NCI-H748 treated with DMSO at 0.1 percent for 48 hours (cell line): ENCODE results near the gene FNDC11.
"Not testable (repeated sequence)": the region's sequence is repeated elsewhere in the genome, so short reads cannot be mapped to it uniquely, and the experiment has no call there.

Source experiments
- DNase-seq: peaks from one replicate; lab custom pipeline; 2025; lab: John Stamatoyannopoulos, UW

FNDC11 gene

DNA sequence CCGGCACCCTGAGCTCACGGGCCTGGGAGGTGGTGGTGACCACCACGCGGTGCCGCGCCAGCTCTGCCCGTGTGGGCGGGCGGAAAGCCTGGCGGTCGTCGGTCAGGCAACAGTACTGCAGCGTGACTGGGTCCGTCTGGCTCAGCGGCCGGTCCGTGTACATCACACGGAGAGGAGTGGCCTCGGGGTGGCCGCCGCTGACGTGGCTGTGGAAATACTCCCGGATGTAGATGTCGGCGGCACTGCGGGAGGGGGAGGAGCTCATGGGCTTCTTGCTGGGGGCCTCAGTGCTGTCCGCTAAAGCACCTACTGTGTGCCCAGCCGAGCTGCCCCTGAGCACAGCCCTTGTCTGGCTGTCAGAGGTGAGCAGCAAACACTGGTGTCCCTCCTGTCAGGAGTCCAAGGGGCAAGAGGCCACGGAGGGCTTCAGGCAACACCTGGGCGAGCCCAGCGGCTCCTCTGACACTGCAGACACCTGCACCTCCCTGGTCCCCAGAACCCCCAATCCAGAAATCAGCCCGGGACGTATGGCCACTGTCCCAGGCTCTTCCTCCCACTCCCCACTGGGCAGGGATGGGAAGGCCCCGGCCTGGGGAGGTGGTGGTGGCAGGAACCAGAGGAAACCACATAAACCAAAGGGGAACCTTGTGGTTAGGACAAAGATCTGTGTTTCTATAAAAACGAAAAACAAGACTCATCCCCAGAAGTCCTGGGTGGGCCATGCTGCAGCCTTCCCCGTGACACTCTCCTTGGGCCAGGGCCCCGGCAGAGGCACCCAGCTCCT is 13.6 kb downstream of the FNDC11 start:
- DNase-seq = no peak

DNA sequence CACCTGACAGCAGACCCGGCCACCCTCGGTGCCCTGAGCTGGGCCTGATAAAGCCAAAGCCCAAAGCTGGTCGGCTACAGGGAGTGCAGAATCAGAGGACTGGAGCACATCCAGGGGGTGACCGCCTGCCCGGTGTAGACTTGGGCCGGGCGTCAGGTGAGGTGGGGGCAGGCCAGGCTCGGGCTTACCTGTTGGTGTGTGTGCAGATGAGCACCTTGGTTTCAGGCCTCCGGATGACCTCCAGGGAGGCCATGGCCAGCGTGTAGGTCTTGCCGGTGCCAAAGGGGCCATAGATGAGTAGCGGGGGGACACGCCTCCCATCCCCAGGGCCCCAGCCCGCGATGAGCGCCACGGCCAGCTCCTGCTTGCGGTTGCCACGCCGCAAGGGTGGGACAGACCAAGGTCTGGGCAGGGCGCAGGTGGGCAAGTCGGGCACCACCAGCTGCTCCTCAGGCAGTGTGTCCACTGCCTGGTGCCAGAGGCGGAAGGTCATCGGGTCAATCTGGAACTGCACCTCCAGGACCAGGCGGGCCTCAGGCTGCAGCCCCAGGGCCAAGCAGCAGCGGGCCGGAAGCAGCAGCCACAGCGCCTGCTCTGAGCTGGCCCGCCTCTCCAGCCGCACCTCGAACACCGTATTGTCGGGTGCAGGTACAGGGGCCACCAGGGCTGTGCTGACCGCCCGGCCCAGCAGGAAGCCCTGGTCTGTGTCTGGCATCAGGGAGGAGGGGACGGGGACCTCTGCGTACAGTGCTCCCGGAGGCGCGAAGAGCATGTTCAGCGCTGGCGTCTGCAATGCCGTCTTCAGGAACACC is 14.4 kb downstream of the FNDC11 start:
- no peak for DNase-seq

DNA sequence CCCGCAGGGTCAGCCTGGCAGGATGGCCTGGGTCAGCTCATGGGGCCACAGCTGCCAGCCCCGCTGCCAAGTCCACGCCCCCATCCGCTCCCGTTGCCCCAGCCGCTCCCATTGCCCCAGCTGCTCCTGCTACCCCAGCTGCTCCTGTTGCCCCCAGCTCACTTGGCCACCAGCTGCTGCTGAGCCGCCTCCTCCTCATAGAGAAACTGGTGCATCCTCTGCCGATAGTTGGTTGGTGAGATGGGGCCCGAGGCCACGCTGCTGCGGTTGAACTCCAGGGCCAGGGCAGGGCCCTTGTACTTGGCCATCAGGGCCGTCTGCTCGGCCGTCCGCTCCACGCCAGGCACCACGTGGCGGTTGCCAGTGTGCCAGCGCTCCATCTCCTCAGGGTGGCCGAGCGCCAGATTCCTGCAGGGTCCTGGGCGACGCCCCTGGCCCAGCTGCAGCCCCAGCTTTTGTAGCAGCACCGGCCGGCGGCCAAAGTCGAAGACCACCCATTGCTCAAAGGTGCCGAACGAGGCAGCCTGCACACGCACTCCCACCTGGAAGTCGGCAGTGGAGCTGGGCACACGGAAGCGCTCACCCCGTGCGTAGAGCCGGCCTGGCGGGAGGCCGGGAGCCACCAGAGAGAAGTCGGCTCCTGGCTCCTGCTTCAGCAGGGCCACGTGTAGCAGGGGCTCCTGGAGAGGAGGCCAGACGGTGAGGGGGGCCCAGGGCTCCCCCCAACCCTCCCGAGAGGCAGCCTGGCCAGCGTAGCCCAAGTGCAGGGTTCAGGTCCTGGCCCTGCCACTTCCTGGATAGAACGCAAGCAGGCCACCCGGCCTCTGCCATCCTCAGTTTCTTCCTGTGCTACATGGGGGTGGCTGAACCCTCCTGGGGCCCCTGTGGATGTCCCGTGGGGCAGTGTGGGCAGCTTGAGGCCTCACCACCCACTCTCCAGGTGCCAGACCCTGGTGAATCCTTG is 15.3 kb downstream of the FNDC11 start:
- no peak for DNase-seq

DNA sequence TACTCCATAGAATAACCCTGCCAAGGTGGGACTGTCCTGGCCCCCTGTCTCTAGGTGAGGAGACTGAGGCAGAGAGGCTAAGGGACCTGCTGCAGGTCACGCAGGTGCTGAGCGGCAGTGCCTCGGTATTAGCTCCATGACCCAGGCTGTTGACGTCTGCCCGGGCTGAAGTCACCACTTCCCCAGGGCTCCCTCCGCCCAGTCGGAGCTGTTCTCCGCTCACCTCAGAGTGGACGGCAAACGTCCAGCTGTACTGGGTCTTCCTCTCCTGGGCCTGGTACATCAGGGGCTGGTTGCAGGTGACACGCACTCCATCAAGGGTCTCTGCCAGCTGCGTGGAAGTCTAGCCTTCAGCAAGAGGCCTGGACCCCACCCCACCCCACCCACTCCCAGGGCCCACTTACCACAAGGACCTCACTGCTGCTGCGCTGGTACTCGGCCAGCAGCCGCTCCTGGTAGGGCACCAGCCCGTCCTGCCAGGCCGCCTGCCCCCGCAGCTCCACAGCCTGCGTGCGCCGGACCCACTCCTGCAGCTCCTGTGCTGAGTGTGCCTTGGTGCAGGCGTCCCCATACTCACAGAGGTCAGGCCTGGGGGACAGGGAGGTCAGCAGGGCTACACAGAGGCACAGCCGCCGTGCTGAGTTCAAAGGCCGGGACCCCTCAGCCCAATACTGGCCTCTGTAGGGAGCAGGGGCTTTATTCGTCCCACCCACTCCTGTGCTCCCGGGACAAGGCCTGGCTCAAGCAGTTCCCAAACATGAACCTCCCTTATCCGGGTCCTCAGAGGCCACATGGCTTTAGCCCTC is 16.5 kb downstream of the FNDC11 start:
- no peak for DNase-seq

DNA sequence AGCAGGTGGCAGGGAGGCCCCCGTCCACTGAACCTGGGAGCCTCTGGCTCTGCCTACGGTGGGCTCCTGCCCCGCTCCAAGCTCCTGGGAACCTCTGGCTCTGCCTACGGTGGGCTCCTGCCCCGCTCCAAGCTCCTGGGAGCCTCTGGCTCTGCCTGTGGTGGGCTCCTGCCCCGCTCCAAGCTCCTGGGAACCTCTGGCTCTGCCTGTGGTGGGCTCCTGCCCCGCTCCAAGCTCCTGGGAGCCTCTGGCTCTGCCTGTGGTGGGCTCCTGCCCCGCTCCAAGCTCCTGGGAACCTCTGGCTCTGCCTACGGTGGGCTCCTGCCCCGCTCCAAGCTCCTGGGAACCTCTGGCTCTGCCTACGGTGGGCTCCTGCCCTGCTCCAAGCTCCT is 17.1 kb downstream of the FNDC11 start:
- DNase-seq = not testable (repeated sequence)

DNA sequence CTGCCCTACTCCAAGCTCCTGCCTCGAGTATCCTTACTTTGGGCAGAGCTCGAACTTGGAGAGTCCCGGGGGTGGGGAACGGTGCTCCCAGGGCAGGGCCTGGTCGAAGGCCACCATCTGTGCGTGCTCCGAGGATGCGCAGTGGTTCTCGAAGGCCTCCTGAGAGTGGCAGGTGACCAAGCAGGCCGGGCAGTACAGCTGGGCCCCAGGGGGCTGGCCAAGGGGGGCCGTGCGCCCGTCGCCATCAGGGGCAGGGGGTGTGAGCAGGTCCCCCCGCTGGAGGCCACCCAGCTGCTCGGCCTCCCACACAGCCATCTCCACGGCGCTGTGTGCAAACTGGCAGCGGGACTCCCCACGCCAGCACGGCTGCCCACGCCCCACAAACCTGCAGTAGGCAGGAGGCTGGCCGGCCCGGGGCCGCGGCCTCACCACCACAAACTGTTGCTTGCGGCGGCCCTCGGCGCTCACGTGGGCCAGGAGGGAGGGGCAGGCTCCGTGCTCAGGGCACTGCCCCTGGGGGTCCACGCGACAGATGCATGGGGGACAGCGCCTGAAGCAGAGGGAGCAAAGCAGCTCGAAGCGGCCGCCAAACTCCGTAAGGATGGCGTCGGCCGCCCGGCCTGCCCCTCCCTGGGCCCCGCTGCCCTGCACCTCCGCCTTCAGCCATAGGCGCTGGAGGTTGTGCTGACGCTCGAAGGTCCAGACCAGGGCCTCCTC is 18.3 kb downstream of the FNDC11 start:
- no peak for DNase-seq

DNA sequence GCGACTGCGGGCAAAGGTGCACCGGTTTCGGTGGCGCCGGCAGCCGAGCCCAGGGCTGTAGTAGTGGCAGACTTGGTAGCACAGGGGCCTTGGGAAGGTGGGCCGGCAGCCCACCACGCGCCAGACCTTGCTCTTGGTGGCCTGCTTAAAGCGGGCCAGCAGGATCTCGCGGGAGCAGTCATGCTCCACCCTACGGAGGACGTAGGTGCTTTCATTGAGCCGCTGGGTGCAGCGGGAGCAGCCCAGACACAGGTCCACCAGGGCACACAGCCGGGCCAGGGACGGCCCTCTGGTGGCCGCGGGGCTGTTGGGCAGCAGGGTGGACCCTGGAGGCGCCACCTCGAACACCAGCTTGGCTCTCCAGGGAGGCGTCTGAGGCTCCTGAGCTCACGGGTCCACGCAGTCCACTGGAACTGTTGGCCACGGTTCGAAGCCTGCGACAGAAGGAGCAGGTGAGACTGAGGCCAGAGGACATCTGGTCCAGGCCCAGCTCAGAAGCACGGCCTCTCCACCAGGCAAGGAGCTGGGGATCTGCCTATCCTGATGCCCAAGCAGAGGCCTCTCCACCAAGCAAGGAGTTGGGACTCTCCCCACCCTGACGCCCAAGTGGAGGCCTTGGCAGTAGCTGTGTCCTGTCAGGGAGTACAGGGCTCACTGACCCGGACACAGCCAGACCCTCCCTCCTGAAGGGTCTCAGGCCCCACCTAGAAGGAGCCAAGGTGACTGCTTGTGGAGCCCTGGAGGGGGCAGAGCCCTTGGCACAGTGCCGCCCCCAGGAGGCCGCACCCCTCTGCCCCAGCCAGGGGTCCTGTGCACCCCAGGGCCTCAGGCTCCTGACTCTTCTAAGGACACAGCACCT is 19.1 kb downstream of the FNDC11 start:
- DNase-seq = no peak

DNA sequence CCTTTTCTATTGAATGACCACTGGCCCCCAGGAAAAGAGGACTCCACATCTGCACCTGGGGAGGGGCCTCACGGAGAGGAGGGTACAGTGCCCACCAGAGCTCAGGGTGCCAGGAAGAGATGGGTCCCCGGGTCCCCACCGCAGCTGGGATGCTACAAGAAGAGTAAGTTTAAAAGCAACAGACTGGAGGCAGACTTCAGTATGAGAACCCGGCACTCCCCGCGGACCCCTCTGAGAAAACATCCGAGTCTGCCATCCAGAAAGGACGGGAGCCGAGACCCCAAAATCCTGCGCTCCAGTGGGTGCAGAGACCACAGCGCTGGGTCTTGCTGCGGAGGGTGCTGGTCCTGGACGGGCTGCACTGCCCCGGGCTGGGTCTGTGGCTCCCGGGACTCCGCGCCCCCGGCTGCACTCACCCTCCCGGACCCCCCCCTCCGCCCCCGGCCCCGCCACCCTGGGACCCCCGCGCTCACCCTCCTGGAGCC is 19.7 kb downstream of the FNDC11 start:
- DNase-seq = no peak

DNA sequence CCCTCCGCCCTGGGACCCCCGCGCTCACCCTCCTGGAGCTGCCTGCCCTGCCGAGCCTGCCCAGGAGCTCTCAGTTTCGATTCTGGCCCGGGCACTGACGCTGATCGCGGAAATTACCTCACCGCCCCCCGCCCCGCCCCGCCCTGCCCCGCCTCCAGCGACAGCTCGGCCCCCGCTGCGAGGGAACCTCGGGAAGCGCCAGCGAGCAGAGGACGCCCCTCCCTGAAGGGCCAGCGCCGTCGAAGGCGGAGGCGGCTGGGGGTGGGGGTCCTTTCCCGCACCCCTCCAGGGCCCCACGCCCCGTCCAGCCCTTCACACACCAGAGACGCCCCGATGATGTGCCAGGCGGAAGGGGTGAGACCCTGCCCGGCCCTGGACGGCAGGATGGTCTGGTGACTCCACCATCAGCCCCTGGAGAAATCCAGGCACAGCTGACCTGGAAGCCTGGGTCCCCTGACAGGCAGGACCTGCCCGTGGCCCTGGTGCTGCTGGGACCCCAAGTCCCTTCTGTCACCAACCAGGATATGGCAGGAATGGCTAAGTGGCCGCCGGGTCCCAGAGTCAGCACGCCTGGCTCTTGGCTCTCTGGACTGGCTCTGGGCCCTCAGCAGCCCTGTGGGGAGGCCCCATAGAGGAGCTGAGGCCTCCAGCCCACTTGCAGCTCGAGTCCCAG is 20.3 kb downstream of the FNDC11 start, which contains the start of gene HELZ2:
Gene HELZ2, minus strand, starts transcription at position 84 of the 673 bp plus-strand sequence. CDS start 1,854 bp downstream, outside the sequence.
- DNase-seq = peak; percentile 13

DNA sequence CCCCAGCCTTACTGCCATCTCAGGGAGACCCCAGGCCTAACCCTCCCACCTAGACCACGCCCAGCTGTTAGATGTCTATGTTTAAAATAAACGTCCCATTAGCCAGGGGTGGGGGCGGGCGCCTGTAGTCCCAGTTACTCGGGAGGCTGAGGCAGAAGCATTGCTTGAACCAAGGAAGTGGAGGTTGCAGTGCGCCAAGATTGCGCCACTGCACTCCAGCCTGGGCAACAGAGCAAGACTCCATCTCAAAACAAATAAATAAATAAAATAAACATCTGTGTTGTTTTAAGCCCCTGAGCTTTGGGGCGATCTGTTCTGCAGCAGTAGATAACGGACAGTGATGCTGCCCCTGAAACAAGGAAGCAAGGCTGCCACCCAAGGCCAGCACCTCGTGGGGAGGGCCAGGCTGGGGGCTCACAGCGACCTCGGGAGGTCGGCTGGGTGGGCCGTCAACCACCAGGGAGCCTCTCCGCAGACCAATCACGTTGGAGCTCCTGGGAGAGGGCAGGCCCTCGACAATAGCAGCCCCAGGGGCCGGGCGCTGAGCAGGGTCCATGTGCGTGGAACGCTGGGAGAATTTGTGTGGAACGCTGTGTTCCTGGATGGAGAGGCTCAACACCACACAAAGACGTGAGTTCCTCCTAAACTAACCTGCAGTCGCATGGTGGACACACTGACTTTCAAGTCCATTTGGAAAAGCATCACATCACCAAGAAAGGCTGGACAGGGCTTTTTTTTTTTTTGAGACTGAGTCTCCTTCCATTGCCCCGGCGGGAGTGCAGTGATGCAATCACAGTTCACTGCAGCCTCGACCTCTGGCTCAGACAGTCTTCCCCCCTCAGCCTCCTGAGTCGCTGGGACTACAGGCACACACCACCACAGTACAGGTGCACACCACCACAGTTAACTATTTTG is 21.1 kb downstream of the FNDC11 start:
- no peak for DNase-seq

DNA sequence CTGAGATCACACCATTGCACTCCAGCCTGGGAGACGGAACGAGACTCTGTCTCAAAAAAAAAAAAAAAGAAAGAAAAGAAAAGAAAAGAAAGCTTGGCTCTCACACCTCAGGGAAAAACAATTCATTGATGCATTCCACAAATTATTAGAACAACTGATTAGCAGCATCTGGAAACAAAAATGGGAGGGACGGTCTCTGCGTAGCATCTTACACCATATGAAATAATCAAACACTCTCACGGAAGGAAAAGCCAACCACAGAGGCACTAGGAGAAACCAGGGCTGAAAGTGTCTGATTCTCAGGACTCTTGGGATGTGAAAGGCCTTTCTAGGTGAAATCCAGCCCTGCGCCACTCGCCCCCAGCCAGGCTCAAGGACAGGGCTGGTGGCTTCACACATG is 22.4 kb downstream of the FNDC11 start:
- DNase-seq = no peak

DNA sequence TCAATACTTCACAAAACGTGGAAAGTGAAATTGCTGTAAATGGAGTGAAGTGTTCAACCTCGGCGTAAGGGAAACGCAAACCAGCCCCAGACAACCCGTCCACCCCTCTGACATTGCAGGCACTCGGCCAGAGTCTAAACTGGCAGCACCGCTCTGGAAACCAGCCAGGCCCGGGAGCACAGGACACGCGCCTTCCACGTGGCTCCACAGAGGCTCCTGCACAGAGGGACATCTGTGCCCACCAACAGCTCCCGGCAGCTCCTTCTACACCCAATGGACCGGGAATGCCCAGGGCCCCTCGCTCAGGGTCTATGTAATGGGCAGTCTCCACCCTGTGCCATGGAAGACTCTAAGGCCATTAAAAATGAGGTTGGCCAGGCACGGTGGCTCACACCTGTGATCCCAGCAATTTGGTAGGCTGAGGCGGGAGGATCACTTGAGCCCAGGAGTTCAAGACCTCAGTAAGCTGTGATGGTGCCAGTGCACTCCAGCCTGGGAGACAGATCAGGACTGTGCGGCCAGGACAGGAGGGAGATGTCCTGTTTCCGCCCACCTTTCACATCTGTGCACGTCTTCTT is 23.4 kb downstream of the FNDC11 start:
- no peak for DNase-seq

DNA sequence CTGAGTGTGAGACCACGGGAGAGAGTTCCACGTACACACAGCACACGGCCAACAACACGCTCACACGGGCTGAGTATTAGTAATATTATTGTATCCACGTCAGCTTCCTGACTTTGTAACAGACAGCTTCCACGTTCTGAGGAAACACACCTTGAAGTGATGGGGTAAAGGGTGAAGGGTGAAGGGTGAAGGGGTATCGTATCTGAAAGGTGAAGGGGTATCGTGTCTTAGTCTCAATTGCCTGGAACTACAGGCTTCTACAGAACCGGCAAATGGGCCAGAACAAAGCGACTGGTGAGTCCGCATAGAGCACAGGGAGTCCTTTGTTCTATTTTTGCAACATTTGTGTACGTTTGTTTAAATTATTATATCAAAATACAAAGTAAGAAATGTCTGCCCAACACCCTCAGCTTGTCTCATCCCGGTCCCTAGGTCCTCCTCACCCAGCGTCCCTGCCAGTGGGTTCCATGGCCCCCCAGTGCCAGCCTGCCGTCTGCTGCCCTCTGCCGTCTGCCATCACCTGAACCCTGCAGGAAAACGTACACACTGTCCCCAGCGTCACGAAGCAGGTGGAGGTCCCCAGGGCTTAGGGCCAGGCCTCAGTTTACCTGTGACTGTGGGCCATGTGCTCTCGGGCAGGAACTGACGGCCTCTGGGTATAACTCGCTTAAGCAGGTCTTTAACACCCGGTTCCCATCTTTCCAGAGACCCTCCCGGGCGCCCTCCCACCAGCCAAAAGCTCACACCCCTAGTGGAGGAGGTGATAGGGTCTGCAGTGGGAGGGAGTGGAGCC is 24.5 kb downstream of the FNDC11 start:
- no peak for DNase-seq

DNA sequence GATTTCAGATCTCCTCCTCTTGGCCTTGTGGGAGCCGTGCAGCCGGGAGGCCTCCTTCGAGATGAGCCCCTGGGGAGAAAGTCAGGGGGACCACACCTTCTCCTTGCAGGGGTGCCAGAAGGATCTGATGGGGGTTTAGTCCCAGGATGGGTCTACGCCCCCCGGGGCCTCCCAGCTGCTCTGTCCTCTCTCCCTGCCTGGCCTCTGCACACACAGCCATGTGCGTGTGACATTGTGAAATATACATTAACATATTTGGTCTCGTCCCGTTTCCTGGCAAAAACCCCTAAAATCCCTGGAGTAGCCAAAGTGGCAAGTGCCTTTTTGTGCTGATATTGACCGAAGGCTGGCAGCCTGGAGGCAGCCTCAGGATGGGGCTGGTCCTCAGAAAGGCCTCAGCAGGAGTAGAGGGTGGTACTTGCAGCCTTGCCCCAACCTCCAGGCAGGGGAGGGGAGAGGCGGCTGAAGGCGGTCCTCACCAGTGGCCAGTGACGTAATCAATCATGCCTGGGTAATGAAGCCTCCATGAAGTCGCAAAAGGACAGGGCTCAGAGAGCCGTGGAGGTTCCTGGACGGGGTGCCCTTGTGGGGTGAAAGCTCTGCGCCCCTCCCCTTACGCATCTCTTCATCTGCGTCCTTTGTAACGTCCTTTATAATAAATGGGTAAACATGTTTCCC is 25.2 kb downstream of the FNDC11 start:
- no peak for DNase-seq

DNA sequence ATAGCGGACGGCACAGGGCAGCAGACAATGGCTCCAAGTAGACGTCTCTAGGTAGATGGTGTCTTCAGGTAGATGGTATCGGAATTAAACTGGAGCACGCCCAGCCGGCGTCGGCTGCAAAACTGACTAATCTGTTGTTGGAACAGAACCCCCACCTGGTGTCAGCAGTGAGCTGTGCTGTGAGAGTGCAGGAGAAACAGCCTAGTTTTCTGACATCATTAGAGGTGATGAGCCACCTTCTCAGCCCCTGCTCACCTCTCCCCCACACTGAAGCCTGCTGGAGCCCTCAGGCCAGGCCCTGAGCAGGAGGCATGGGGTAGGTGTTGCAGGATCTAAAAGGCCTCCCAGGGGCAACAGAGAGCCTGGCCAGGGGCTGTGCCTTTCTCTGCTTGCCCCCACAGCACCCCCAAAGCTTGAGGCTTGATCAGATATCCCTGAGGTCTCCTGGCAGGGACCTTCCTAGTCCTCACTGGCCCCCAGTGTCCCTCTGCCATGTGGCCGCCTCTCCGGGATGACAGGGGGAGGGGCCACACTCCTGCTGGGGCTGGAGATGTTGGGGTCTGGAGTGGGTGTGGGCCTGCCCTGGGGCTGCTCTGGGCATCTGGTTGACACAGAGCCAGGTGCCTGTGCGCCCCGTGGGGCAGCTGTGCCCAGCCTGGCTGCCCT is 27.0 kb downstream of the FNDC11 start:
- no peak for DNase-seq
